Astrocyte of the spinal cord (primary cell): Measurements from ENCODE around the gene SRSF3.

Experiments
- DNase-seq: peaks from one replicate; pipeline ENCODE4 v3.0.0; 2011; ENCODE audit warnings: low read depth, low spot score
- H3K4me3 ChIP-seq: 2 replicates; pipeline ENCODE4 v1.5.1; 2011; ENCODE audit warnings: low read depth, mild to moderate bottlenecking, low read length, moderate library complexity
- CTCF ChIP-seq: IDR thresholded peaks from 2 replicates; pipeline ENCODE4 v1.5.1; 2012; ENCODE audit warnings: low read depth, mild to moderate bottlenecking, low read length, inconsistent platforms
- in situ Hi-C: cut with HindIII; loops from 2 replicates; pipeline ENCODE4 v1.10.0; 2017; ENCODE audit warnings: low sequenced_read_pairs

Gene SRSF3

GRCh38 chr6:36594029-36594815 is at the start of gene SRSF3:
SRSF3 (plus strand) TSS chr6:36594362; CDS start chr6:36596763, 2,401 bp downstream.
- TF ChIP-seq CTCF = peak; percentile 36

GRCh38 chr6:36545767-36546307 is 48.3 kb upstream of the SRSF3 start:
- DNase-seq = no peak
- no peak for TF ChIP-seq CTCF
- in situ Hi-C loops = no loop called here
- peak overlapping the region; percentile 92 for H3K4me3 ChIP-seq

More at GRCh38 chr6:36594029-36594815, at the start of gene SRSF3:
- H3K4me3 ChIP-seq = peak within 1 kb of the TSS; percentile 85
- peak; percentile 99 for DNase-seq
- in situ Hi-C loops = no loop called here

DNA sequence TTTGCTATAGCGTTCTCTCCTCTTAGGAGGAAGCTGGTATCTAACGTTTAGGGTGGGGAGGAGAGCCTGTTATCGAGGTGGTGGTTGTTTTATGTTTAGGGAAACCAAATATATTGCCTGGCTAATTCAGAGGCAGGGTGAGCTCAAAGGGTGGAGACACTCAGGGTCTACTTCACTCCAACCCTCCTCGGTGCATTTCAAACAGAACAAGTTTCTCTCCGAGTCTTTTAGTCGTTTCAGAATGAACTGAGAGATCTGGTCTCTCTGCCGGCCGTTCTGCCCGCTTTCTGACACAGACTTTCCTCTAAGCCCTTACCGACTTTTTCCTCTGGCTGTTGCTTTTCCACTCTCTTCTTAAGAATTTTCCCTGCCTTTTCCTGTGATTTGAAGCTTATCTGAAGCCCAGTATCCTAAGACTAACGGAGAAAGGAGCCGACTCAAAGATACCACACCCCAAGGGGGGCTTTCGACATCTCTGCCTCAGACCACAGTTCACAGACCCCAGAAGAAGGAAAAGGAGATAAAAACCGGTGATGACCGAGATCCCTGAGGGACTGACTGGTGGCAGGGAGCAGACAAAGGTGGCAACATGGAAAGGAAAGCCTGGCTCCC is 47.7 kb upstream of the SRSF3 start:
- in situ Hi-C loops = no loop called here
- peak; percentile 48 for DNase-seq
- H3K4me3 ChIP-seq = peak overlapping the region; percentile 92
- no peak for TF ChIP-seq CTCF

DNA sequence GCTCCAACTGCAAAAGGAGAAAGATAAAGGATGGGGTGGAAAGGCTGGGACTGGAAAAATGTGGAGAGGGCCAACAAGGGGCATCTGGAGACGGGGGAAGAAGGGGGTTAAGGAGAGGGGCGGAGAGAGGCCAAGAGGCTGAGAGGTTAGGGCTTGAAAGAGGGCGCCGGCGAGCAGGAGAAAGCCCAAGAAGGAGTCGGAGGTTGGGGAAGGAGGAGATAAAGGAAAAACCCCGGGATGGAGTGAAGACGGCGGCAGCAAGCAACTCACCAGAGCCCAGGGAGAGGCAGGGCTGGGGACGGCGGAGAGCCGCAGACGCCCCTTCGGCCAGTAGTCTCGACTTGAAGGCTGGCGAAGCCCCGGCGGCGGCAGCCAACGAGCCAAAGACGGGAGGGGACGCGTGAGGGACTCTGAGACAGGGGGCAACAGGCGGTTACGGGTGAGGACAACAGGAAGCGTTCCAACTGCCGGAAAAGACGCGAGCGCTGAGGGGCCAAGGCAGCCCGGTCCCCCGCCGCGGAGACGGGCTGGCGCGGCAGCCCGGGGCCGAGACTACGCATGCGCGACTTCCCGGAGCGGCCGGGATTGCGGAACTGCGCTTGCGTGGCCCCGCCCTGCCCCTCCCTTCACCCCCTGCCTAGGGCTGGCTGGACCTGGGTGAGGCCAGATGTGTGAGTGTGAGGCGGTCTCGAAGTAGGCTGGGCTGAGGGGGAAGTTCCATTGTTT is 47.1 kb upstream of the SRSF3 start, which contains the start of gene STK38:
Gene STK38 (minus strand): TSS at position 560 of the 726 bp plus-strand sequence. CDS start 7,277 bp downstream, outside the sequence.
- TF ChIP-seq CTCF = peak; percentile 17
- DNase-seq = peak; percentile 87
- in situ Hi-C loops = no loop called here
- H3K4me3 ChIP-seq = peak within 1 kb of the TSS; percentile 92

DNA sequence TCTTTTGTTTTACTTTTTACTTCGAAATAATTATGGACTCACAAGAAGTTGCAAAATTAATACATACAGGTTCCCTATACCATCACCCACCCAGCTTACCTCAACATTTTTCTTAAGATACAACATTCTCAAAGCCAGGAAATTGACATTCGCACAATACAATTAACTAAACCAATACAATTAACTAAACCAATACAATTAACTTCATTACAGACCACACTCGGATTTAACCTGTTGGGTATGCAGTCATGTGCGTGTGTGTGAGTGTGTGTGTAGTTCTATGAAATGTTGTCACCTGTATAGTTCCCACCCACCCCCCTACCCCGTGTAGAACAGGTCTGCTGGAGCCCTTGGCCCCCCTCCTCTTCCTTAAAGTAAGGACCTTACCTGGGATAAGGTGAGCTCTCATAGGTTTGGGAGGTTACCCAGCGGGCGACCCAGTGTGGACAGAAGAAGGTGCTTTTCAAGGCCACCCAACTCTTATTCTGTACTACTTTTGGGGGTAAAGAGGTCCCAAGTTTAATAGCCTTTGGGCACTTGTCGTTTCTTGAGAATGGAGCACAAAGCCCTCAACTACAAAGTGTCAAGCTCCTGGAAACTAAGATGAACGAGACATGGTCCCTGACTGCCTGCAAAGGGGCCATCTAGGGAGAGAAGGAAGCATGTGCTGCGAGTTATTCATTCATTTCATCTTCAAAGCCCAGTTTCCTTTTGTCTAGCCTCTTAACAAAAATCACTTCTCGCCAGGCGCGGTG is 46.3 kb upstream of the SRSF3 start:
- DNase-seq = no peak
- H3K4me3 ChIP-seq = no peak overlapping the region
- in situ Hi-C loops = no loop called here
- no peak for TF ChIP-seq CTCF

DNA sequence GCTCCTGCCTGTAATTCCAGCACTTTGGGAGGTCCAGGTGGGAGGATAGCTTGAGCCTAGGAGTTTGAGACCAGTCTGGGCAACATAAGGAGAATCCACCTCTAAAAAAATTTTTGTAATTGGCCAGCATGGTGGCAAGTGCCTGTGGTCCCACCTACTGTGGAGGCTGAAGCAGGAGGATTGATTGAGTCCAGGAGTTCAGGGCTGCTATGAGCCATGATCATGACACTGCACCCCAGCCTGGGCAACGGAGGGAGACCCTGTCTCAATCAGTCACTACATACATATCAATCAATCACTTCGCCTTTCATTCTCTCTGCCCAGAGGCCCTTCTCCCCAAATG is 45.8 kb upstream of the SRSF3 start:
- no peak for DNase-seq
- no peak overlapping the region for H3K4me3 ChIP-seq
- TF ChIP-seq CTCF = no peak
- in situ Hi-C loops = no loop called here
